ENCODE data around the gene ANXA11.

ANXA11 gene

GRCh38 chr10:80187465-80188409, 17.6 kb downstream of the ANXA11 start:
- no peak for DNase-seq

- DNase-seq: no peak
Observed at GRCh38 chr10:80187060-80187459, 18.3 kb downstream of the ANXA11 start.

- no peak for DNase-seq
Observed at GRCh38 chr10:80186364-80187012, 18.8 kb downstream of the ANXA11 start.

GRCh38 chr10:80185578-80186299, 19.6 kb downstream of the ANXA11 start:
- DNase-seq: no peak

- DNase-seq: no peak
Observed at GRCh38 chr10:80184291-80184690, 21.0 kb downstream of the ANXA11 start.

GRCh38 chr10:80183436-80183835, 21.9 kb downstream of the ANXA11 start:
- DNase-seq: no peak

GRCh38 chr10:80182986-80183385, 22.4 kb downstream of the ANXA11 start:
- DNase-seq: no peak

- no peak for DNase-seq
Observed at GRCh38 chr10:80177781-80178636, 27.3 kb downstream of the ANXA11 start.

GRCh38 chr10:80176526-80176925, 28.8 kb downstream of the ANXA11 start:
- DNase-seq: no peak

- no peak for DNase-seq
Observed at GRCh38 chr10:80174641-80175395, 30.5 kb downstream of the ANXA11 start.

GRCh38 chr10:80173466-80173865, 31.9 kb downstream of the ANXA11 start:
- DNase-seq: no peak

- DNase-seq: no peak
Observed at GRCh38 chr10:80172896-80173295, 32.4 kb downstream of the ANXA11 start.

GRCh38 chr10:80171248-80171660, 34.1 kb downstream of the ANXA11 start:
- DNase-seq: no peak

GRCh38 chr10:80170641-80171040, 34.7 kb downstream of the ANXA11 start:
- peak; percentile 11 for DNase-seq

- DNase-seq: no peak
Observed at GRCh38 chr10:80170026-80170425, 35.3 kb downstream of the ANXA11 start.

- peak; percentile 25 for DNase-seq
Observed at GRCh38 chr10:80168679-80169380, 36.5 kb downstream of the ANXA11 start.

GRCh38 chr10:80168162-80168511, 37.2 kb downstream of the ANXA11 start:
- no peak for DNase-seq

GRCh38 chr10:80167471-80168161, 37.7 kb downstream of the ANXA11 start:
- DNase-seq: no peak

- no peak for DNase-seq
Observed at GRCh38 chr10:80166581-80167470, 38.5 kb downstream of the ANXA11 start.

All from right hindlimb (tissue), 1 donor.